ENCODE measurements around the gene DIDO1.

The DIDO1 gene

DNA sequence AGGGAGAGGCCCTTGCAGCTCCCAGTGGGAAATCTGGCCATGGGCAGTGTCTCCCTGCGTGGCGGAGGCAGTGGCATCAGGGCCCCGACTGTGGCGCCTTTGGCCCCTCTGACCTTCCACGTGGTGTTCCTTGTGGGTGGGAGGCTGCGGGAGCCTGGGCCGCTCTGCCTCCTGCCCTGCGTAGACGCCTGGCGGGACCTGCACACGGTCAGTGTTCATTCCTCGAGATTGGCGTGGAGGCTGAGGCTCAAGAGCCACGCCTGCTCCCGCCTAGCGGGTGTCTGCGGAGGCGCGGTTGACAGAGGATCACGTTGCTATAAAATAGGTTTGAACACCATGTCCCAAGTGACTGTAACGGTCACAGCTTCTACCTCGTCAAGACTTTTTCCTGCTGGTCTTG is 95.5 kb downstream of the DIDO1 start:
- TF ChIP-seq, protein P1, sequence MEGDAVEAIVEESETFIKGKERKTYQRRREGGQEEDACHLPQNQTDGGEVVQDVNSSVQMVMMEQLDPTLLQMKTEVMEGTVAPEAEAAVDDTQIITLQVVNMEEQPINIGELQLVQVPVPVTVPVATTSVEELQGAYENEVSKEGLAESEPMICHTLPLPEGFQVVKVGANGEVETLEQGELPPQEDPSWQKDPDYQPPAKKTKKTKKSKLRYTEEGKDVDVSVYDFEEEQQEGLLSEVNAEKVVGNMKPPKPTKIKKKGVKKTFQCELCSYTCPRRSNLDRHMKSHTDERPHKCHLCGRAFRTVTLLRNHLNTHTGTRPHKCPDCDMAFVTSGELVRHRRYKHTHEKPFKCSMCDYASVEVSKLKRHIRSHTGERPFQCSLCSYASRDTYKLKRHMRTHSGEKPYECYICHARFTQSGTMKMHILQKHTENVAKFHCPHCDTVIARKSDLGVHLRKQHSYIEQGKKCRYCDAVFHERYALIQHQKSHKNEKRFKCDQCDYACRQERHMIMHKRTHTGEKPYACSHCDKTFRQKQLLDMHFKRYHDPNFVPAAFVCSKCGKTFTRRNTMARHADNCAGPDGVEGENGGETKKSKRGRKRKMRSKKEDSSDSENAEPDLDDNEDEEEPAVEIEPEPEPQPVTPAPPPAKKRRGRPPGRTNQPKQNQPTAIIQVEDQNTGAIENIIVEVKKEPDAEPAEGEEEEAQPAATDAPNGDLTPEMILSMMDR (IDR thresholded peaks at IDR 0.05) = no peak

DNA sequence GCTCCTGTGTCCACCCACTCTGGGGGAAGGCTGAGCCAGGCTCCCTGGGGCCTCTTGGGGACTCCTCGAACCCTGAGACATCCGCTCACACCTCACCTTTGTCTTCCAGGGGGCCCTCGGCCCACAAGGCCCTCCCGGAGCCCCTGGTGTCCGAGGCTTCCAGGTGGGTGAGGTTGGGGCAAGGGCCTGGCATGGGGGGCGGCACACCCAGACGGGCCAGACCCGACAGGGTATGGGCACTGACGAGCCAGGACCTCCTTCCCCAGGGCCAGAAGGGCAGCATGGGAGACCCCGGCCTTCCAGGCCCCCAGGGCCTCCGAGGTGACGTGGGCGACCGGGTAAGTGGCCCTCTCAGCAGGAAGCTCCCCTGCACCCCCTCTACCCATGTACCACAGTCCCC is 96.1 kb downstream of the DIDO1 start:
- TF ChIP-seq, protein P1 (IDR thresholded peaks at IDR 0.05) = no peak

DNA sequence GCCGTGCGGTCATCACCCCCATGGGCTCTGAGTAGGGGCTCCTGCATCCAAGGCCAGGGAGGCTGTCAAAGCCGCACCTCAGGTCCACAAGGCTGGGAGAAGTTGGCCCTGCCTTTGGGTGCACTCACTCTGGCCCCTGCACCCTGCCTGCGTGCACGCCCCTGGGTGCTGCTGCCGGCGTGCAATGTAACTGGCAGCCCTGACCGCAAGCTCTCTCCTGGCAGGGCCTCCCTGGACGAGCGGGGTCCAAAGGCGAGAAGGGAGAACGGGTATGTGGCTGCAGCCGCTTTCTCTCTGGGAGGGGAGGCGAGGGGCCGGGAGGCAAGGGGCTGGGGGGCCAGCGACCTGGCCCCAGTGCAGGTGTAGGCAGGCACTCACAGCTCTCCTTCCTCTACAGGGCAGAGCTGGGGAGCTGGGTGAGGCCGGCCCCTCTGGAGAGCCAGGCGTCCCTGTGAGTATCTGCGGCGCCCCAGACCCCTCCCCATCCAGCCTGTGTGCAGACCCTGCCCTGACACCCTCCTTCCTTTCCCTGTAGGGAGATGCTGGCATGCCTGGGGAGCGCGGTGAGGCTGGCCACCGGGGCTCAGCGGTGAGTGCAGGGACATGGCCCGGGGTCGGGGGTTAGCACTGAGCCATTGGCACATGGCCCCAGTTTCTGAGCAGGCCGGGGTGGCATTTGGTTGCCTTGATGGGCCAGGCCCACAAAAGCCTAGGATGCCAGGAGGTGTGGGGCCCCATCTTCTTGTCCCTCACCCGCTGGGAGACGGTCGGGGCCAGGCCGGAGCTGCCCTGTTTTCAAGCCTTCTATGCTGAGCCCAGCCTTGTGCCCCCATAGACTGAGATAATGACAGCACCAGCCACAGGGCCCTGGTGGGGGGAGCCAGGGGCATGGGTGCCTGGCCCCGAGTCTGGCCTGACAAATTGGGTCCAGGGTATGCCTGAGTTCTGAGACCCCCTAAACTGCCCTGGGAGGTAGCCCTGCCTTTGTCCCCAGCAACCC is 96.8 kb downstream of the DIDO1 start:
- TF ChIP-seq, protein P1 (IDR thresholded peaks at IDR 0.05) = no peak

- TF ChIP-seq, protein P1 (IDR thresholded peaks at IDR 0.05) = no peak
Observed at GRCh38 chr20:62828511-62829230, 97.6 kb downstream of the DIDO1 start.

- TF ChIP-seq, protein P1 (IDR thresholded peaks at IDR 0.05) = no peak
Observed at GRCh38 chr20:62828051-62828450, 98.3 kb downstream of the DIDO1 start.

Data from LNCAP (cell line).